Prostate gland (tissue), 2 donors: ENCODE data around the gene IMMT.

Experiments used
- POLR2A ChIP-seq: fragments of 450-650 bp; IDR thresholded peaks from one replicate; pipeline ENCODE4 v1.6.1; 2016; ENCODE audit warnings: antibody characterized with exemption, mild to moderate bottlenecking
- TF ChIP-seq, protein P1 (sequence below), 4 experiments: fragments of 200-600 bp in 2 of 4; fragments of 450-650 bp in 2 of 4; sonication (generic) in 2 of 4; IDR thresholded peaks; 1 replicate in 3 of 4; 2 replicates in 1 of 4; pipeline ENCODE4 v1.5.1; 2016 to 2019; ENCODE audit warnings: antibody characterized with exemption in 4 of 4, mild to moderate bottlenecking in 2 of 4, moderate library complexity in 2 of 4

DNA sequence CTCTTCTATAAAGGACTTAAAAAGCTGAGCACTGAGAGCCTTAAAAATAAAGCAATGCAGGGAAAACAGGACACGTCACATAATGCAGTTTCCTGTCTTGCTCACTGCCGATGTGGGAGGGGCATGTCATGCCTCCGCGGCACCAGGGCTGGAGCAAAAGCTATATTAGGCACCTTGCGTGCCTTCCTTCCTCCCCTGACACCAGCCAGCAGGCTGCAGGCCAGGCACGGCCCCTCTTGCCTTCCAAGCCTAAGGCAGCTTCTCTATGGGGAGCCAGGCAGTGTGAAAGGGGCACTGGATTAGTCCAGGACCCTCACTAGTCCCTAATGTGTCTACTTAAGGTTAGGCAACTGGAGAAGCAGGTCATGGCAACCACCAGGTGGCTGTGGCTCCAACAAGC, 30.3 kb upstream of the IMMT start:
- TF ChIP-seq POLR2A: no peak
- TF ChIP-seq, protein P1, sequence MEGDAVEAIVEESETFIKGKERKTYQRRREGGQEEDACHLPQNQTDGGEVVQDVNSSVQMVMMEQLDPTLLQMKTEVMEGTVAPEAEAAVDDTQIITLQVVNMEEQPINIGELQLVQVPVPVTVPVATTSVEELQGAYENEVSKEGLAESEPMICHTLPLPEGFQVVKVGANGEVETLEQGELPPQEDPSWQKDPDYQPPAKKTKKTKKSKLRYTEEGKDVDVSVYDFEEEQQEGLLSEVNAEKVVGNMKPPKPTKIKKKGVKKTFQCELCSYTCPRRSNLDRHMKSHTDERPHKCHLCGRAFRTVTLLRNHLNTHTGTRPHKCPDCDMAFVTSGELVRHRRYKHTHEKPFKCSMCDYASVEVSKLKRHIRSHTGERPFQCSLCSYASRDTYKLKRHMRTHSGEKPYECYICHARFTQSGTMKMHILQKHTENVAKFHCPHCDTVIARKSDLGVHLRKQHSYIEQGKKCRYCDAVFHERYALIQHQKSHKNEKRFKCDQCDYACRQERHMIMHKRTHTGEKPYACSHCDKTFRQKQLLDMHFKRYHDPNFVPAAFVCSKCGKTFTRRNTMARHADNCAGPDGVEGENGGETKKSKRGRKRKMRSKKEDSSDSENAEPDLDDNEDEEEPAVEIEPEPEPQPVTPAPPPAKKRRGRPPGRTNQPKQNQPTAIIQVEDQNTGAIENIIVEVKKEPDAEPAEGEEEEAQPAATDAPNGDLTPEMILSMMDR (IDR thresholded peaks at IDR 0.05): no peak
